AG04450 (cell line): ENCODE data around the gene AP1AR. TPM values are rescaled to one million over a fixed set of nuclear protein-coding genes. Genes with fewer than 3 reads are reported as not detected.

Source experiments
- CTCF ChIA-PET: fragments of 300-600, 350-600 bp; formaldehyde crosslinking; extraction: SDS; loops from one replicate; lab custom pipeline; 2022; ENCODE audit warnings: antibody characterized with exemption, inconsistent platforms; lab: Charles Lee
- POLR2A ChIA-PET: fragments of 350-600 bp; formaldehyde crosslinking; extraction: SDS; loops from one replicate; lab custom pipeline; 2021; ENCODE audit warnings: antibody characterized with exemption, inconsistent platforms; lab: Yijun Ruan, JAX
- DNase-seq: peaks from one replicate; pipeline ENCODE4 v3.0.0-alpha.2; 2011; ENCODE audit warnings: low read depth, low spot score
- H3K27ac ChIP-seq: one replicate; pipeline ENCODE4 v1.5.1; 2012; ENCODE audit warnings: low read depth, low read length, control low read depth
- H3K27me3 ChIP-seq: one replicate; pipeline ENCODE4 v1.6.0; 2012; ENCODE audit warnings: low read length; ENCODE audit not compliant: control insufficient read depth, insufficient read depth
- H3K4me3 ChIP-seq: 2 replicates; pipeline ENCODE4 v1.5.1; 2011; ENCODE audit warnings: mild to moderate bottlenecking, low read depth, low read length, control low read depth
- H3K9me3 ChIP-seq: 2 replicates; pipeline ENCODE4 v1.5.1; 2012; ENCODE audit warnings: low read length; ENCODE audit not compliant: control insufficient read depth, insufficient read depth
- CTCF ChIP-seq: IDR thresholded peaks from 2 replicates; pipeline ENCODE4 v1.5.1; 2011; ENCODE audit warnings: low read depth, low read length, control low read depth, inconsistent platforms
- polyA plus RNA-seq: library from polyadenylated mRNA; depleted of rRNA; stranded (reverse); fragments of >200 nt; gene quantifications from 2 replicates; pipeline ENCODE4 v1.2.3, GENCODE V29; 2011

AP1AR gene
- polyA plus RNA-seq, 1 experiment = 11.8 TPM

GRCh38 chr4:112282860-112283667 lies 51.5 kb downstream of the AP1AR start:
- DNase-seq = no peak

GRCh38 chr4:112284166-112284565 lies 52.6 kb downstream of the AP1AR start:
- Histone ChIP-seq H3K4me3 (peak overlapping the region; percentile 79), H3K27me3 (no peaks in the 10 kb centered on the region), H3K9me3 (no peaks in the 10 kb centered on the region; the same call in 1 of the 2 replicates), H3K27ac (peak overlapping the region; percentile 24)
- DNase-seq = no peak
- TF ChIP-seq CTCF = no peak
- POLR2A ChIA-PET = no interaction called here
- CTCF ChIA-PET = interaction anchor here (0.6 to 1.4 kb wide), 3 partner anchors 17 to 184 kb away, joined by 3 to 4 read pairs (median 3); no protein-coding TSS in a partner anchor

More at GRCh38 chr4:112282860-112283667, 51.5 kb downstream of the AP1AR start:
- Histone ChIP-seq H3K27ac (no peak overlapping the region), H3K4me3 (no peak overlapping the region), H3K27me3 (no peaks in the 10 kb centered on the region), H3K9me3 (no peaks in the 10 kb centered on the region; the same call in 1 of the 2 replicates)
- no peak for TF ChIP-seq CTCF
- ChIA-PET POLR2A (no interaction called here), CTCF (interaction anchor here (0.6 to 1.1 kb wide), 2 partner anchors 16 to 83 kb away, joined by 3 read pairs; no protein-coding TSS in a partner anchor)

GRCh38 chr4:112284662-112285411 lies 53.2 kb downstream of the AP1AR start:
- H3K27me3 ChIP-seq = no peaks in the 10 kb centered on the region
- H3K27ac ChIP-seq = peak overlapping the region; percentile 47
- POLR2A ChIA-PET = interaction anchor here (0.6 to 0.7 kb wide), 2 partner anchors 11 to 246 kb away, joined by 3 read pairs; no protein-coding TSS in a partner anchor
- CTCF ChIA-PET = interaction anchor here (0.6 to 1.4 kb wide), 5 partner anchors 18 to 349 kb away, joined by 3 to 4 read pairs (median 3); no protein-coding TSS in a partner anchor
- peak overlapping the region; percentile 79 for H3K4me3 ChIP-seq
- no peaks in the 10 kb centered on the region; the same call in 1 of the 2 replicates for H3K9me3 ChIP-seq
- DNase-seq = no peak
- no peak for TF ChIP-seq CTCF

GRCh38 chr4:112287258-112287989 lies 55.8 kb downstream of the AP1AR start:
- H3K9me3 ChIP-seq = no peaks in the 10 kb centered on the region; the same call in 1 of the 2 replicates
- H3K27ac ChIP-seq = no peak overlapping the region
- H3K4me3 ChIP-seq = no peak overlapping the region
- H3K27me3 ChIP-seq = no peaks in the 10 kb centered on the region
- no peak for TF ChIP-seq CTCF
- ChIA-PET POLR2A (no interaction called here), CTCF (interaction anchor here (1.1 to 2.2 kb wide), 2 partner anchors 35 to 40 kb away, joined by 3 to 8 read pairs; no protein-coding TSS in a partner anchor)
- no peak for DNase-seq
